Measurements from ENCODE around the gene BRI3. TPM values are rescaled to one million over a fixed set of nuclear protein-coding genes. Genes with fewer than 3 reads are reported as not detected.

BRI3 gene
- total and polyA plus RNA-seq, 2 of the 13 experiments (the other 11 are each of a cell fraction or from before 2014, with no cell fraction given) = 54.0 to 103 TPM

- Histone ChIP-seq H3K9me3 (ENCODE audit: low read length) (no peaks in the 10 kb centered on the region), H3K4me2 (ENCODE audit: low read depth, low read length) (no peak overlapping the region), H3K27ac (ENCODE audit: extremely low read length, insufficient read depth, low read length) (no peak overlapping the region), H3K4me1 (ENCODE audit: insufficient read depth, low read length) (no peaks in the 10 kb centered on the region), H3K27me3 (ENCODE audit: control insufficient read depth in 1 of 2, insufficient read depth in 2 of 2, low read length in 2 of 2) (no peaks in the 10 kb centered on the region), H3K79me2 (ENCODE audit: insufficient read depth, low read length) (peaks cover 2% of the 10 kb centered on the region), H3K36me3 (replicated peaks in 1 of 2; ENCODE audit: control insufficient read depth in 1 of 2, insufficient read depth in 2 of 2, low read length in 2 of 2) (peaks cover 8 to 19% of the 10 kb centered on the region in 2 experiments; a peak in 3 of 5 replicates), H3K9ac (ENCODE audit: insufficient read depth, low read depth, low read length) (no peak overlapping the region), H3K4me3 (replicated peaks in 1 of 3; ENCODE audit: insufficient read depth in 1 of 3, low read depth in 2 of 3, low read length in 3 of 3) (no peak overlapping the region), H4K20me1 (ENCODE audit: insufficient read depth, low read length) (peaks cover 4% of the 10 kb centered on the region; the same call in 1 of the 2 replicates), H2AFZ (ENCODE audit: low read length) (no peak overlapping the region)
- FAIRE-seq (no peak), DNase-seq (ENCODE audit: low spot score) (no peak), ATAC-seq (no peak)
- in situ Hi-C loops (cut with HindIII; ENCODE audit: extremely low pct_ligation_motif_present, low pct_unique_long_range_greater_than_20kb) (no loop called here), intact Hi-C loops (cut with micrococcal nuclease; ENCODE audit: unreplicated experiment) (no loop called here)
- ChIA-PET CTCF (ENCODE audit: low intra/inter-chr PET ratio, low total read pairs) (no interaction called here), POLR2A (no interaction called here)
- TF ChIP-seq ZKSCAN5 (CRISPR knock-in tag; IDR thresholded peaks at IDR 0.05) (no peak), ZBTB8A (CRISPR knock-in tag; IDR thresholded peaks at IDR 0.05; ENCODE audit: borderline replicate concordance, low read depth) (no peak), SAP130 (CRISPR knock-in tag; IDR thresholded peaks at IDR 0.05; ENCODE audit: low read depth) (no peak), RFX1 (IDR thresholded peaks at IDR 0.05) (no peak)
- BruUV-seq (replicated peaks) = no TSS peak
- 97% methylated on average over 9 of the region's 9 CpGs for WGBS (ENCODE audit: low lambda C conversion rate)
These were observed 37.7 kb downstream of the BRI3 start for GRCh38 chr7:98319176-98319575.

DNA sequence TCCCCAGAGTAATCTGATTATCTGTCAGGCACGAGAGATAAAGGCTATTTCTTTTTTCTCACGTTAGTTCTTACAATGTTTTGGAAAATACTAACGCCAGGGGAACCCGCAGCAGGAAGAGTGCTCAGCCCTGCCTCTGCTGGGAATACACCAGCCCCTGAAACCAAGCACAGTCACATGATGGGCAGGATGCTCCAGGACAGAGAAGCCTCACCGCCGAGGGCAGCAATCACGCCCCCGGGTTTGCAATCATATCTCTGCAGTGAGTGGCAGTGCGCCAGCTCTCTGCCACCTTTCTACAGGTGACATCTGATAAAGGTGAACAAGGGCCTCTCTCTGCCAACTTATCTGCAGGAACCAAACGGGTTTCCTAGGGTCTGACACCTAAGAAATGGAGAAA lies 39.8 kb downstream of the BRI3 start:
- 98% methylated on average over 5 of the region's 10 CpGs for WGBS (ENCODE audit: low lambda C conversion rate)
- POLR2A ChIA-PET = interaction anchor here (0.6 kb wide), 1 partner anchor 39 kb away, joined by 3 read pairs; no protein-coding TSS in a partner anchor
- in situ Hi-C loops (cut with HindIII; ENCODE audit: extremely low pct_ligation_motif_present, low pct_unique_long_range_greater_than_20kb) = no loop called here

More for the DNA sequence above, 39.8 kb downstream of the BRI3 start:
- Histone ChIP-seq H3K79me2 (ENCODE audit: insufficient read depth, low read length) (peaks cover 2% of the 10 kb centered on the region), H4K20me1 (ENCODE audit: insufficient read depth, low read length) (peaks cover 4% of the 10 kb centered on the region; the same call in 1 of the 2 replicates), H3K4me2 (ENCODE audit: low read depth, low read length) (no peak overlapping the region), H3K9ac (ENCODE audit: insufficient read depth, low read depth, low read length) (no peak overlapping the region), H3K4me1 (ENCODE audit: insufficient read depth, low read length) (no peaks in the 10 kb centered on the region), H3K4me3 (replicated peaks in 1 of 3; ENCODE audit: insufficient read depth in 1 of 3, low read depth in 2 of 3, low read length in 3 of 3) (no peak overlapping the region), H3K9me3 (ENCODE audit: low read length) (no peaks in the 10 kb centered on the region), H3K27me3 (ENCODE audit: control insufficient read depth in 1 of 2, insufficient read depth in 2 of 2, low read length in 2 of 2) (no peaks in the 10 kb centered on the region), H3K27ac (ENCODE audit: extremely low read length, insufficient read depth, low read length) (no peak overlapping the region), H3K36me3 (replicated peaks in 1 of 2; ENCODE audit: control insufficient read depth in 1 of 2, insufficient read depth in 2 of 2, low read length in 2 of 2) (peaks cover 1 to 11% of the 10 kb centered on the region in 2 experiments; a peak in 2 of 5 replicates), H2AFZ (ENCODE audit: low read length) (no peak overlapping the region)
- ATAC-seq (no peak), FAIRE-seq (no peak), DNase-seq (ENCODE audit: low spot score) (no peak)
- TF ChIP-seq NFE2 (CRISPR knock-in tag; IDR thresholded peaks at IDR 0.05) (no peak), ZNF543 (CRISPR knock-in tag; IDR thresholded peaks at IDR 0.05) (no peak), TSC22D2 (CRISPR knock-in tag; IDR thresholded peaks at IDR 0.05; ENCODE audit: borderline replicate concordance) (no peak), DNMT1 (CRISPR knock-in tag; IDR thresholded peaks at IDR 0.05) (no peak), KDM4B (CRISPR knock-in tag; IDR thresholded peaks at IDR 0.05) (no peak), ZNF501 (CRISPR knock-in tag; IDR thresholded peaks at IDR 0.05) (no peak), ZNF451 (CRISPR knock-in tag; IDR thresholded peaks at IDR 0.05) (no peak), MED13 (CRISPR knock-in tag; IDR thresholded peaks at IDR 0.05) (no peak), ZNF232 (CRISPR knock-in tag; IDR thresholded peaks at IDR 0.05; ENCODE audit: borderline replicate concordance) (no peak)
- CTCF ChIA-PET (ENCODE audit: low intra/inter-chr PET ratio, low total read pairs) = no interaction called here
- intact Hi-C loops (cut with micrococcal nuclease; ENCODE audit: unreplicated experiment) = no loop called here
- no TSS peak for BruUV-seq (replicated peaks)
